Breast epithelium (tissue), 4 donors: ENCODE data around the gene SNX30. TPM values are rescaled to one million over a fixed set of nuclear protein-coding genes. Genes with fewer than 3 reads are reported as not detected.

Experiments
- DNase-seq, 2 donors: peaks; one replicate each; pipeline ENCODE4 v3.0.0-alpha.2; 2019; ENCODE audit warnings: low spot score in 2 of 2
- H3K27ac ChIP-seq, 2 donors: fragments of 200-600 bp; sonication (generic) in 1 of 2; one replicate each; pipeline ENCODE4 v1.5.1; 2016 to 2019; ENCODE audit warnings: mild to moderate bottlenecking in 1 of 2
- H3K27me3 ChIP-seq, 2 donors: fragments of 200-600 bp; sonication (generic) in 1 of 2; one replicate each; pipeline versions ENCODE4 v1.5.1 to v1.6.0; 2017 to 2019; ENCODE audit warnings: control low read depth in 1 of 2, mild to moderate bottlenecking in 1 of 2
- H3K36me3 ChIP-seq: fragments of 200-600 bp; one replicate; pipeline ENCODE4 v1.5.1; 2019
- H3K4me1 ChIP-seq, 2 donors: fragments of 200-600 bp; sonication (generic); one replicate each; pipeline ENCODE4 v1.5.1; 2016 to 2019; ENCODE audit warnings: control low read depth in 1 of 2
- H3K4me3 ChIP-seq, 3 donors: fragments of 200-600 bp; sonication (generic); 1 replicate in 2 of 3; 2 replicates in 1 of 3; pipeline ENCODE4 v1.5.1; 2016 to 2019; ENCODE audit warnings: mild to moderate bottlenecking in 3 of 3, moderate library complexity in 2 of 3
- H3K9me3 ChIP-seq, 2 donors: fragments of 200-600 bp; sonication (generic) in 1 of 2; one replicate each; pipeline ENCODE4 v1.5.1; 2016 to 2019; ENCODE audit warnings: control low read depth in 1 of 2
- CTCF ChIP-seq, 3 donors: fragments of 450-650 bp; IDR thresholded peaks; one replicate each; pipeline ENCODE4 v1.5.1; 2016 to 2017; ENCODE audit warnings: antibody characterized with exemption in 3 of 3, mild to moderate bottlenecking in 3 of 3, moderate library complexity in 3 of 3
- POLR2A ChIP-seq: fragments of 450-650 bp; IDR thresholded peaks from one replicate; pipeline ENCODE4 v1.6.1; 2016; ENCODE audit warnings: antibody characterized with exemption, mild to moderate bottlenecking, moderate library complexity
- POLR2AphosphoS5 ChIP-seq, 3 donors: sonication (generic); formaldehyde crosslinking; IDR thresholded peaks; one replicate each; pipeline ENCODE4 v1.6.1; 2017; ENCODE audit warnings: antibody characterized with exemption in 3 of 3
- intact Hi-C: fragments of 100-400 bp; cut with DNase I; formaldehyde crosslinking; loops from one replicate; pipeline ENCODE4 v1.15.1; 2023; ENCODE audit warnings: low total_unique reads
- total RNA-seq, 3 donors: library from RNA; depleted of rRNA; stranded (reverse); fragments of >200 nt; gene quantifications; one replicate each; pipeline ENCODE4 v1.1.0, GENCODE V29; 2016

The SNX30 gene
- total RNA-seq, 3 donors from 2014 or later, result 15.2 to 18.7 (median 16.4) TPM

DNA sequence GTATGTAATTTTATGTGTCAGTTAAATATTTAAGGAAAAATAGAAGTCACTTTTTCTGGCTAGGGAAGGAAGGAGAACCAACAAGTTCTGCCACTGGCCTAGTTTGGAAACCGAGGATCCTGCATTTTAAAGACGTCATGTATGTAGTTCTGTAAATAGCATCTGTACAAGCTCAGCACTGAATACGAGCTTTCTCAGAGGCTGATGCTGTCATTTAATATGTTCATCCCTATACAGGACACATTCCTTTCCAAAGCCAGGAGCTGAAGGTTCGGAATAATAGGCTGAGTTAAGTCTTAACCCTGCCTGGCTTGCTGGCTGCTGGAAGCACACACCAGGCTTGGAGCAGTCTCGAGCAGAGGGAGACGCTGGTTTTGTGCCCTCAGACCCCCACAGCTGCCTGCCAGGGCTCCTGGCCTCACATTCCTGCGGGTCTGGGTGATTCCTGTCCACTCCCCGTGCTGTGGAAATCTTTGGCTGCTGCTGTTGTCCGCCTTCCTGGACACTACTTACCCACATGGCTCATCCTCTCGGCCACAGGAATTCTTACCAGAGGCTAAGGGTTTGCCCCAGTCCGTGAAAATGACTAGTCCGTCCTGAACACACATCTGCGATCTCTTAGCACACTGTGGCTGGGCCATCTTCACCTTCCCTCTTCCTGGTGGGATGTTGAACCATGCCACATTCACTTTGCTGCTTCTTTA, 103.5 kb downstream of the SNX30 start:
- H3K27me3 ChIP-seq, result no peaks in the 10 kb centered on the region
- no peaks in the 10 kb centered on the region for H3K9me3 ChIP-seq
- no peaks in the 10 kb centered on the region for H3K4me1 ChIP-seq
- intact Hi-C loops, result no loop called here
- H3K36me3 ChIP-seq, result no peaks in the 10 kb centered on the region
- no peak for DNase-seq
- H3K4me3 ChIP-seq, result no peak overlapping the region
- no peak overlapping the region for H3K27ac ChIP-seq
- no peak for TF ChIP-seq POLR2A
- no peak for TF ChIP-seq CTCF (IDR thresholded peaks at IDR 0.05)
- no peak for TF ChIP-seq POLR2AphosphoS5 (IDR thresholded peaks at IDR 0.05)

GRCh38 chr9:112854657-112855056, 104.1 kb downstream of the SNX30 start:
- Histone ChIP-seq H3K27ac (no peak overlapping the region), H3K36me3 (no peaks in the 10 kb centered on the region), H3K27me3 (no peaks in the 10 kb centered on the region), H3K9me3 (no peaks in the 10 kb centered on the region), H3K4me1 (no peaks in the 10 kb centered on the region), H3K4me3 (no peak overlapping the region)
- TF ChIP-seq POLR2A, result no peak
- no peak for TF ChIP-seq POLR2AphosphoS5 (IDR thresholded peaks at IDR 0.05)
- TF ChIP-seq CTCF (IDR thresholded peaks at IDR 0.05), result no peak
- DNase-seq, result no peak
- intact Hi-C loops, result no loop called here

- intact Hi-C loops, result no loop called here
- no peaks in the 10 kb centered on the region for H3K27me3 ChIP-seq
- H3K27ac ChIP-seq, result no peak overlapping the region
- DNase-seq, result no peak
- TF ChIP-seq CTCF (IDR thresholded peaks at IDR 0.05), result no peak
- H3K9me3 ChIP-seq, result no peaks in the 10 kb centered on the region
- H3K4me1 ChIP-seq, result no peaks in the 10 kb centered on the region
- no peak overlapping the region for H3K4me3 ChIP-seq
- H3K36me3 ChIP-seq, result no peaks in the 10 kb centered on the region
Measured at GRCh38 chr9:112856200-112856599, 105.6 kb downstream of the SNX30 start.

- Histone ChIP-seq H3K27ac (no peak overlapping the region), H3K4me1 (no peaks in the 10 kb centered on the region)
- intact Hi-C loops, result no loop called here
Measured at GRCh38 chr9:112856843-112857242, 106.3 kb downstream of the SNX30 start.

GRCh38 chr9:112858005-112858404, 107.4 kb downstream of the SNX30 start:
- H3K36me3 ChIP-seq, result no peaks in the 10 kb centered on the region
- H3K9me3 ChIP-seq, result no peaks in the 10 kb centered on the region
- no peaks in the 10 kb centered on the region for H3K4me1 ChIP-seq
- no peak for DNase-seq
- no peak overlapping the region for H3K4me3 ChIP-seq
- TF ChIP-seq POLR2AphosphoS5 (IDR thresholded peaks at IDR 0.05) (no peak), CTCF (IDR thresholded peaks at IDR 0.05) (no peak)
- no peak overlapping the region for H3K27ac ChIP-seq
- H3K27me3 ChIP-seq, result no peaks in the 10 kb centered on the region
- intact Hi-C loops, result no loop called here

More at GRCh38 chr9:112856843-112857242, 106.3 kb downstream of the SNX30 start:
- H3K4me3 ChIP-seq, result no peak overlapping the region
- H3K9me3 ChIP-seq, result no peaks in the 10 kb centered on the region
- H3K27me3 ChIP-seq, result no peaks in the 10 kb centered on the region
- H3K36me3 ChIP-seq, result no peaks in the 10 kb centered on the region
- DNase-seq, result no peak
- no peak for TF ChIP-seq CTCF (IDR thresholded peaks at IDR 0.05)
- no peak for TF ChIP-seq POLR2AphosphoS5 (IDR thresholded peaks at IDR 0.05)
- TF ChIP-seq POLR2A, result no peak
